LNCAP (cell line): Measurements from ENCODE around the gene SDS.

Experiments used
- CTCF ChIP-seq: fragments of 450-650 bp; IDR thresholded peaks from 2 replicates; pipeline ENCODE4 v1.5.1; 2017; ENCODE audit warnings: mild to moderate bottlenecking

The SDS gene

GRCh38 chr12:113424915-113425823 lies 21.5 kb upstream of the SDS start:
- TF ChIP-seq CTCF, result peak; percentile 95

DNA sequence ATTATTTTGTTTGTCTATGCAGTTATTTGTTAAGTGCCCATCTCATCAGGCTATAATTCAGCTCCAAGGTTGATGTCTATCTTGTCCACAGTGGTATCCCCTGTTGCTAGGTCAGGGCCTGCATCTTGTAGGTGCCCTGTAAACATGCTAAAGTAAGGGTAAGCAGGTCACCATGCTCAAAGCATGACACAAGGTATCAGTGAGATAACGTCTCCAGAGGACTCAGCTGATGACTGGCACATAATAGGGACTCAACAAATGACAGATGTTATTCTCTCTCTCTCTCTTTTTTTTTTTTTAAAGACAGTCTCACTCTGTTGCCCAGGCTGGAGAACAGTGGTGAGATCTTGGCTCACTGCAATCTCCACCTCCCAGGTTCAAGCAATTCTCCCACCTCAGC lies 20.8 kb upstream of the SDS start:
- no peak for TF ChIP-seq CTCF

GRCh38 chr12:113422886-113423669 lies 19.4 kb upstream of the SDS start:
- no peak for TF ChIP-seq CTCF

DNA sequence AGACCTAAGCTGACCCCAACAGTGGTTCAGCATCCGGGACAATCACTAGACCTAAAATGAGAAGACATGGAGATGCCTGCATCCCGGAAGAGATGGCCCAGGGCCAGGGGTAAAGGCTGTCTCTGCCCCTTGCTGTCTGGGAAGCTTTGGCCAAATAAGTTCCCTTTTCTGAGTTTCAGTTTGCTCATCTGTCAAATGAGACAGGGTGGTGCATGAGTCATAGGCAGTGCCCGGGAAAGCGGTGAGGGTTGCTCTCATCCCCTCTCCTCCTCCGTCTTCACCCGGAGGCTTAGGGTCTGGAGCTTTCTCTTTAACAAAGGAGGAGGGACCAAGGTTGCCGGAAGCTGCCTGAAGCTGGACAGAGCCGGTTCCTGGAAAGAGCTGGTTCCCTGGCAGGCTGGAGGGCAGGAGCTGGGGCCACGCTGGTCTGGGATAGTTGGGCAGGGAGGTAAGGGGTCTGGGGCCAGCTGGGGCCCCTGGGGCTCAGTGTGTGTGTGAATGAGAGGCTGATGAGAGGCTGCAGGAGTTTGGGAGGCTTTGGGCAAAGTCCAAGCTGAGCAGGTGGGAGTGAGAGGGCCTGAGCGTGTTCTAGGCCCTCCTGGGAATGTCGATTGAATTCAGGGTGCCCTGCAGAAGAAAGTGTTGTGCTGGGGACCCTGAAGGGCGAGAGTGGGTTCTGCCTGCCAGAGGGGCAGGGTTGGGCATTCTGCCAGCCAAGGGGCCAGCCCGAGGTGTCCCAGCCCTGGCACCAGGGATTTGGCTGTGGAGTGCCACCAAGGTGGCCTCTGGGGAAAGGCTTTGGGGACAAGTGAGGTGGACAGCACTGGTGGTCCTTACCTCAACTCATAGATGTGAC lies 18.6 kb upstream of the SDS start, which contains the start of gene SDSL:
SDSL (plus strand) TSS at position 351 of the 856 bp plus-strand sequence. CDS start 5,603 bp downstream, outside the sequence.
- no peak for TF ChIP-seq CTCF

DNA sequence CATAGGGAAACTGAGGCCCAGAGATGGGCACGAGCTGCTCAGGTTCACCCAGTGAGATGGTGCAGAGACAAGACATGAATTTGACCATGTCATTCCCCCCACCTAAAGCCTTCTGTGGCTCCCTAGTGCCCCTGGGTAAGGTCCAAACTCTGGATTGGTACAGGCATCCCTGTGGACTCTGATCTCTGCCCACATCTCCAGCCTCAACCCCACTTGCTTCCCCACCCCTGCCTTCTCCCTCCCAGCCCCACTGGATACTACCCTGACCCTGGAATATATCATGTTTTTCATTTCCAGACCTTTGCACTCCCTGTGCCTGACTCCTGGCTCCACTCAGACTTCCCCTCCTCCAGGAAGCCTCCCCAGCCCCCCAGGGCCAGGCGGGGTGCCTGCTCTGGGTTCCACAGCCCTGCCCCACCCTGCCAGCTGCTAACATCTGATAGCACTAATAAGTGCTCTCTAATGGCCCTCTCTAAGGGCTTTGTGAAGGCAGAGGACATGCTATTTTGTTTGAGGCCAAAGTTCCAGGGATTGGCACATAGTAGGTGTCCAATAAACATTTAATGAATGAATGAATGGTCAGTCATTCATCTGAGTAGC lies 17.4 kb upstream of the SDS start:
- no peak for TF ChIP-seq CTCF

DNA sequence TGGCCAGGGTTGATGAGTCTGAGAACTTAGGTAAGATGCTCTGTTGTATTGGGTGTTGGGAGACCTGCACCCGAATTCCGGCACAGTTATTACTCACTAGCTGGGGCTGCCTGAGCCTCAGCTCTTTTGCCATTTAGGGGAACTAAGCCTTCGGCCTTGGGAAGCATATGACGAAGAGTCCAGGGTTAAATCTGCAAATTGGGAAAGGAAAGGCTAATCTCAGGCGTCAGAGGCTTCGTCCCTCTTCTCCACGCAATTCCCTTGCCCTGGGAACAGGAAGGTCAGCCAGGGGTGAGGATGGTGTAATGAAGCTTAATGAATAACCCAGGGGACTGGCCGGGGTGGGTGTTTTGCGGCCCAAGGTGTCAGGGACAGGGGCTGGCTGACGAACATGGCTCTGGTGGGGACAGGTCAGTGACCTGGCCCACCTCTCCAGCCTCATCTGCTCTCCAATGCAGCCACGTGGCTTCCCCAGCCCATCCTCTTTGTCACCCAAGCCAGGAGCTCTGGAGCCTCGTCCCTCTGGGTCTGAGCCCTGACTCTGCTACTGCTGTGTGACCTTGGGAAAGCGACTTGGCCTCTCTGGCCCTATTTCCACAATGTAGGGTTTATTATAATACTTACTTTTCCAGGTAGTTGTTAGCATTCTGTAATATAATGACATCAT lies 14.7 kb upstream of the SDS start:
- TF ChIP-seq CTCF, result no peak
